Hematopoietic multipotent progenitor cell treated with erythropoietin and hydrocortisone succinate and interleukin-3 and kit ligand, for 8 days (in vitro differentiated cells): Measurements from ENCODE around the gene MEF2C.
A peak's percentile ranks its signal among the peaks of the same experiment; 100 is the strongest.
"Not testable (repeated sequence)": the region's sequence is repeated elsewhere in the genome, so short reads cannot be mapped to it uniquely, and the experiment has no call there.

Experiments
- DNase-seq: peaks from one replicate; pipeline ENCODE4 v3.0.0-alpha.2; 2015

Gene MEF2C

GRCh38 chr5:88861231-88861630 lies 21.8 kb downstream of the MEF2C start:
- no peak for DNase-seq

- DNase-seq, result no peak
Observed at GRCh38 chr5:88860501-88860900, 22.5 kb downstream of the MEF2C start.

GRCh38 chr5:88858392-88858791 lies 24.6 kb downstream of the MEF2C start:
- DNase-seq, result no peak

- not testable (repeated sequence) for DNase-seq
Observed at GRCh38 chr5:88856381-88856780, 26.6 kb downstream of the MEF2C start.

GRCh38 chr5:88854769-88855168 lies 28.2 kb downstream of the MEF2C start:
- no peak for DNase-seq

GRCh38 chr5:88847420-88847819 lies 35.6 kb downstream of the MEF2C start:
- DNase-seq, result no peak

- DNase-seq, result no peak
Observed at GRCh38 chr5:88846434-88846833, 36.5 kb downstream of the MEF2C start.

- DNase-seq, result no peak
Observed at GRCh38 chr5:88845081-88845697, 37.8 kb downstream of the MEF2C start.

GRCh38 chr5:88842784-88843183 lies 40.2 kb downstream of the MEF2C start:
- DNase-seq, result no peak

- DNase-seq, result no peak
Observed at GRCh38 chr5:88841212-88841611, 41.8 kb downstream of the MEF2C start.

- no peak for DNase-seq
Observed at GRCh38 chr5:88840495-88840894, 42.5 kb downstream of the MEF2C start.

GRCh38 chr5:88839238-88839637 lies 43.7 kb downstream of the MEF2C start:
- DNase-seq, result no peak

GRCh38 chr5:88838500-88838899 lies 44.5 kb downstream of the MEF2C start:
- DNase-seq, result no peak

GRCh38 chr5:88837817-88838216 lies 45.2 kb downstream of the MEF2C start:
- DNase-seq, result no peak

- no peak for DNase-seq
Observed at GRCh38 chr5:88837222-88837621, 45.8 kb downstream of the MEF2C start.

GRCh38 chr5:88836195-88836838 lies 46.7 kb downstream of the MEF2C start:
- DNase-seq, result peak; percentile 93

GRCh38 chr5:88834499-88834898 lies 48.5 kb downstream of the MEF2C start:
- DNase-seq, result no peak

GRCh38 chr5:88834131-88834462 lies 48.9 kb downstream of the MEF2C start:
- no peak for DNase-seq

- no peak for DNase-seq
Observed at GRCh38 chr5:88833371-88834130, 49.4 kb downstream of the MEF2C start.

- DNase-seq, result no peak
Observed at GRCh38 chr5:88831816-88832215, 51.2 kb downstream of the MEF2C start.

GRCh38 chr5:88830567-88830966 lies 52.4 kb downstream of the MEF2C start:
- DNase-seq, result peak; percentile 8

- DNase-seq, result peak; percentile 29
Observed at GRCh38 chr5:88829775-88830174, 53.2 kb downstream of the MEF2C start.

GRCh38 chr5:88829054-88829453 lies 53.9 kb downstream of the MEF2C start:
- peak; percentile 48 for DNase-seq

- DNase-seq, result no peak
Observed at GRCh38 chr5:88827997-88828396, 55.0 kb downstream of the MEF2C start.
